Adrenal gland (tissue), 5 donors: Measurements from ENCODE around the gene TCERG1L.

Experiments used
- CTCF ChIP-seq, 6 experiments: fragments of 450-650 bp in 4 of 6; fragments of 200-600 bp in 2 of 6; sonication (generic) in 1 of 6; IDR thresholded peaks; 1 replicate in 5 of 6; 2 replicates in 1 of 6; pipeline versions ENCODE4 v1.5.1 to v1.8.0; 2016 to 2021; ENCODE audit warnings: antibody characterized with exemption in 6 of 6, mild to moderate bottlenecking in 2 of 6, moderate library complexity in 1 of 6
- POLR2A ChIP-seq, 2 donors: fragments of 450-650 bp; IDR thresholded peaks; one replicate each; pipeline ENCODE4 v1.6.1; 2017; ENCODE audit warnings: antibody characterized with exemption in 2 of 2, mild to moderate bottlenecking in 2 of 2, moderate library complexity in 1 of 2
- donor health status: DM: no; HTN: no; CAD: no.

GRCh38 chr10:131095313-131095580, 216.3 kb downstream of the TCERG1L start:
- no peak for TF ChIP-seq CTCF (IDR thresholded peaks at IDR 0.05)
- TF ChIP-seq POLR2A (IDR thresholded peaks at IDR 0.05): no peak
